ENCODE data around the gene HS3ST2.

DNA sequence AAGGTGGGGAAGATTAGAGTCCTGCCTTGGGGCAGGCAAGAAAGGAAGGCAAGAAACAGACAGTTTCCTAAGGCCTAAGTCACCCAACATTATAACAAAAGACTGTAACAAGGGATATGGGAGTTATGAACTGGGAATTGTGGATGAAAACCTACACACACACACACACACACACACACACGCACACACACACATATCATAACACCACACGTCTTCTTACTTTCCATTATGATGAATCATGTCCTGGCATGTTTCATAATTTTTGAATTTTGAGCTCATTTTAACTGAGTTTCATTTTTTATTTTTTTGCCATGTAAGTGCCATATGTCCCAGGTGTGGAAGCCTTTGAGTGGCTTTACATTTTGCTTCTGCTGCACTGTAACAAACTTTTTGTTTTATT lies 29.9 kb downstream of the HS3ST2 start:
- TF ChIP-seq EP300 (IDR thresholded peaks at IDR 0.05), result no peak
- TF ChIP-seq, protein P1, sequence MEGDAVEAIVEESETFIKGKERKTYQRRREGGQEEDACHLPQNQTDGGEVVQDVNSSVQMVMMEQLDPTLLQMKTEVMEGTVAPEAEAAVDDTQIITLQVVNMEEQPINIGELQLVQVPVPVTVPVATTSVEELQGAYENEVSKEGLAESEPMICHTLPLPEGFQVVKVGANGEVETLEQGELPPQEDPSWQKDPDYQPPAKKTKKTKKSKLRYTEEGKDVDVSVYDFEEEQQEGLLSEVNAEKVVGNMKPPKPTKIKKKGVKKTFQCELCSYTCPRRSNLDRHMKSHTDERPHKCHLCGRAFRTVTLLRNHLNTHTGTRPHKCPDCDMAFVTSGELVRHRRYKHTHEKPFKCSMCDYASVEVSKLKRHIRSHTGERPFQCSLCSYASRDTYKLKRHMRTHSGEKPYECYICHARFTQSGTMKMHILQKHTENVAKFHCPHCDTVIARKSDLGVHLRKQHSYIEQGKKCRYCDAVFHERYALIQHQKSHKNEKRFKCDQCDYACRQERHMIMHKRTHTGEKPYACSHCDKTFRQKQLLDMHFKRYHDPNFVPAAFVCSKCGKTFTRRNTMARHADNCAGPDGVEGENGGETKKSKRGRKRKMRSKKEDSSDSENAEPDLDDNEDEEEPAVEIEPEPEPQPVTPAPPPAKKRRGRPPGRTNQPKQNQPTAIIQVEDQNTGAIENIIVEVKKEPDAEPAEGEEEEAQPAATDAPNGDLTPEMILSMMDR (IDR thresholded peaks at IDR 0.05), result no peak

All from stomach (tissue), 4 donors.